CD14-positive monocyte (primary cell): Measurements from ENCODE around the gene STX3. TPM values are rescaled to one million over a fixed set of nuclear protein-coding genes. Genes with fewer than 3 reads are reported as not detected.
A peak's percentile ranks its signal among the peaks of the same experiment; 100 is the strongest.

Experiments used
- DNase-seq, 3 donors: peaks; one replicate each; pipeline ENCODE4 v3.0.0-alpha.2; 2011 to 2022
- H2AFZ ChIP-seq: 2 replicates; pipeline ENCODE4 v1.6.0; 2012; ENCODE audit warnings: mild to moderate bottlenecking, low read depth, low read length, inconsistent platforms; ENCODE audit not compliant: insufficient read depth, poor library complexity, severe bottlenecking
- H3K27ac ChIP-seq, 2 donors: 1 replicate in 1 of 2; 2 replicates in 1 of 2; pipeline ENCODE4 v1.5.1; 2012 to 2013; ENCODE audit warnings: low read length in 2 of 2, control low read depth in 1 of 2, inconsistent platforms in 1 of 2, low read depth in 1 of 2, mild to moderate bottlenecking in 1 of 2
- H3K27me3 ChIP-seq, 2 donors: one replicate each; pipeline versions ENCODE4 v1.6.0 to v1.6.1; 2011 to 2013; ENCODE audit warnings: low read length in 2 of 2; ENCODE audit not compliant: control insufficient read depth in 2 of 2, insufficient read depth in 2 of 2
- H3K36me3 ChIP-seq, 2 donors: replicated peaks in 1 of 2; 1 replicate in 1 of 2; 2 replicates in 1 of 2; pipeline versions ENCODE4 v1.5.1 to v1.6.1; 2012 to 2013; ENCODE audit warnings: low read length in 2 of 2, control low read depth in 1 of 2, inconsistent platforms in 1 of 2, mild to moderate bottlenecking in 1 of 2; ENCODE audit not compliant: insufficient read depth in 2 of 2, control insufficient read depth in 1 of 2
- H3K4me1 ChIP-seq, 2 donors: 1 replicate in 1 of 2; 2 replicates in 1 of 2; pipeline versions ENCODE4 v1.5.1 to v1.6.1; 2012 to 2013; ENCODE audit warnings: low read length in 2 of 2, control low read depth in 1 of 2, inconsistent platforms in 1 of 2, mild to moderate bottlenecking in 1 of 2, moderate library complexity in 1 of 2; ENCODE audit not compliant: insufficient read depth in 2 of 2, control insufficient read depth in 1 of 2
- H3K4me2 ChIP-seq: replicated peaks from 2 replicates; pipeline ENCODE3; 2012; ENCODE audit warnings: low read length, moderate library complexity, mild to moderate bottlenecking; ENCODE audit not compliant: poor library complexity, severe bottlenecking; ENCODE audit errors: extremely low read depth
- H3K4me3 ChIP-seq, 3 experiments: fragments of 200-600 bp in 1 of 3; sonication (generic) in 1 of 3; replicated peaks in 1 of 3; 1 replicate in 2 of 3; 2 replicates in 1 of 3; pipeline ENCODE4 v1.5.1; 2011 to 2013; ENCODE audit warnings: low read length in 3 of 3, mild to moderate bottlenecking in 3 of 3, control low read depth in 2 of 3, low read depth in 2 of 3, inconsistent platforms in 1 of 3, moderate library complexity in 1 of 3
- H3K79me2 ChIP-seq: 2 replicates; pipeline ENCODE4 v1.6.0; 2012; ENCODE audit warnings: mild to moderate bottlenecking, control low read depth, inconsistent platforms, low read length, moderate library complexity; ENCODE audit not compliant: insufficient read depth
- H3K9ac ChIP-seq: 2 replicates; pipeline ENCODE4 v1.6.0; 2017; ENCODE audit warnings: low read length, mild to moderate bottlenecking; ENCODE audit not compliant: insufficient read depth, poor library complexity, severe bottlenecking
- H3K9me3 ChIP-seq, 2 donors: replicated peaks in 1 of 2; 1 replicate in 1 of 2; 2 replicates in 1 of 2; pipeline versions ENCODE4 v1.5.1 to v1.6.1; 2012 to 2013; ENCODE audit warnings: low read length in 2 of 2, control low read depth in 1 of 2; ENCODE audit not compliant: control insufficient read depth in 1 of 2, insufficient read depth in 1 of 2
- H4K20me1 ChIP-seq: 2 replicates; pipeline ENCODE4 v1.6.0; 2012; ENCODE audit warnings: mild to moderate bottlenecking, low read length, control low read depth, moderate library complexity; ENCODE audit not compliant: insufficient read depth
- H3K27ac Mint-ChIP-seq, 7 donors: one replicate each; pipeline ENCODE4 v1.8.0; 2020; ENCODE audit warnings: mild to moderate bottlenecking in 7 of 7, mixed read lengths in 7 of 7, moderate library complexity in 6 of 7, inconsistent platforms in 2 of 7
- H3K27me3 Mint-ChIP-seq, 3 donors: one replicate each; pipeline ENCODE4 v1.8.0; 2021 to 2022; ENCODE audit warnings: low read depth in 3 of 3, mild to moderate bottlenecking in 3 of 3, mixed read lengths in 3 of 3, moderate library complexity in 3 of 3, inconsistent platforms in 1 of 3
- H3K36me3 Mint-ChIP-seq, 2 donors: one replicate each; pipeline ENCODE4 v1.8.0; 2020; ENCODE audit warnings: mixed read lengths in 2 of 2, inconsistent platforms in 1 of 2, mild to moderate bottlenecking in 1 of 2
- H3K4me1 Mint-ChIP-seq: one replicate; pipeline ENCODE4 v1.8.0; 2020; ENCODE audit warnings: mild to moderate bottlenecking, mixed read lengths
- H3K4me3 Mint-ChIP-seq, 2 donors: one replicate each; pipeline ENCODE4 v1.8.0; 2020; ENCODE audit warnings: mild to moderate bottlenecking in 2 of 2, mixed read lengths in 2 of 2, moderate library complexity in 1 of 2
- H3K9me3 Mint-ChIP-seq, 7 donors: one replicate each; pipeline ENCODE4 v1.8.0; 2020 to 2022; ENCODE audit warnings: mixed read lengths in 7 of 7, mild to moderate bottlenecking in 6 of 7, moderate library complexity in 6 of 7, inconsistent platforms in 2 of 7
- WGBS: methylation state at CpG from one replicate; pipeline ENCODE4 v1.1.5; 2013; ENCODE audit warnings: missing lambda C conversion rate; ENCODE audit not compliant: insufficient coverage; 5-methylcytosine and 5-hydroxymethylcytosine counted together
- intact Hi-C, 2 donors: fragments of 100-400 bp; cut with micrococcal nuclease; formaldehyde crosslinking; loops; one replicate each; pipeline versions ENCODE4 v1.15.0 to v1.15.1; 2023
- polyA plus RNA-seq, 3 donors: library from polyadenylated mRNA; depleted of rRNA in 1 of 3; unstranded in 2 of 3; stranded (reverse) in 1 of 3; fragments of 300-500 nt in 2 of 3; fragments of >200 nt in 1 of 3; fragmentation: Illumina TruSeq in 2 of 3; gene quantifications; 1 replicate in 2 of 3; 2 replicates in 1 of 3; pipeline ENCODE4 v1.2.3, GENCODE V29; 2012 to 2021
- TF ChIP-seq, protein P1 (sequence below): fragments of 200-600 bp; IDR thresholded peaks from one replicate; pipeline ENCODE4 v1.8.0; 2022; ENCODE audit warnings: antibody characterized with exemption, mild to moderate bottlenecking

STX3 gene
- polyA plus RNA-seq, 3 donors, result 22.4 to 50.9 (median 25.4) TPM

DNA sequence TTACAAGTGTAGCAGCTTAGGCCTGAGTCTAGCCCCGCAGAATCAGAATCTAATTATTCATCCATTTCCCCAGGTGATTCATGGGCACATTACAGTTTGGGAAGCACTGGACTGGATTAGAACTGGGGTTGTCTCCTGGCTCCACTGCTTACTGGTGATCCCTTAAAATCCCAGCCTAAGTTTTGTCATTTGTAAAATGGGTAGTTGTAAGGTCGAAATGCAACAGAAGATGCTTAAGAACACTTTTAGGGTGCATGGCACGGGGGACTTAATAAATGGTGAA, 1.3 kb downstream of the STX3 start:
- Histone ChIP-seq H4K20me1 (peaks cover 56% of the 10 kb centered on the region), H3K27ac (peak overlapping the region in 1 of 2 donors; percentile 87), H3K9ac (no peak overlapping the region), H3K4me1 (peaks cover 31 to 38% of the 10 kb centered on the region in 2 donors), H3K36me3 (peaks cover 0 to 33% of the 10 kb centered on the region in 2 donors), H3K9me3 (no peaks in the 10 kb centered on the region), H3K79me2 (peaks cover 61% of the 10 kb centered on the region), H3K27me3 (no peaks in the 10 kb centered on the region), H3K4me3 (peak overlapping the region in 2 of 3 experiments; percentile 82 to 94), H2AFZ (no peak overlapping the region), H3K4me2 (peak overlapping the region; percentile 99)
- peaks cover 47% of the 10 kb centered on the region for H3K4me1 Mint-ChIP-seq
- H3K36me3 Mint-ChIP-seq, result peaks cover 31 to 41% of the 10 kb centered on the region in 2 donors
- peak in 2 of 3 donors; percentile 32 to 56 for DNase-seq
- peak overlapping the region; percentile 90 to 96 for H3K4me3 Mint-ChIP-seq
- WGBS, result 13% methylated on average over 2 of the region's 3 CpGs
- H3K9me3 Mint-ChIP-seq, result no peaks in the 10 kb centered on the region
- intact Hi-C loops, result loop anchor here (10.0 kb wide), 1 partner anchor 92 kb away; the partner anchor contains the start of gene PATL1 (in 2 of the 2)
- peak overlapping the region; percentile 86 to 95 (median 92) for H3K27ac Mint-ChIP-seq
- TF ChIP-seq, protein P1, sequence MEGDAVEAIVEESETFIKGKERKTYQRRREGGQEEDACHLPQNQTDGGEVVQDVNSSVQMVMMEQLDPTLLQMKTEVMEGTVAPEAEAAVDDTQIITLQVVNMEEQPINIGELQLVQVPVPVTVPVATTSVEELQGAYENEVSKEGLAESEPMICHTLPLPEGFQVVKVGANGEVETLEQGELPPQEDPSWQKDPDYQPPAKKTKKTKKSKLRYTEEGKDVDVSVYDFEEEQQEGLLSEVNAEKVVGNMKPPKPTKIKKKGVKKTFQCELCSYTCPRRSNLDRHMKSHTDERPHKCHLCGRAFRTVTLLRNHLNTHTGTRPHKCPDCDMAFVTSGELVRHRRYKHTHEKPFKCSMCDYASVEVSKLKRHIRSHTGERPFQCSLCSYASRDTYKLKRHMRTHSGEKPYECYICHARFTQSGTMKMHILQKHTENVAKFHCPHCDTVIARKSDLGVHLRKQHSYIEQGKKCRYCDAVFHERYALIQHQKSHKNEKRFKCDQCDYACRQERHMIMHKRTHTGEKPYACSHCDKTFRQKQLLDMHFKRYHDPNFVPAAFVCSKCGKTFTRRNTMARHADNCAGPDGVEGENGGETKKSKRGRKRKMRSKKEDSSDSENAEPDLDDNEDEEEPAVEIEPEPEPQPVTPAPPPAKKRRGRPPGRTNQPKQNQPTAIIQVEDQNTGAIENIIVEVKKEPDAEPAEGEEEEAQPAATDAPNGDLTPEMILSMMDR, result no peak
- no peaks in the 10 kb centered on the region for H3K27me3 Mint-ChIP-seq

DNA sequence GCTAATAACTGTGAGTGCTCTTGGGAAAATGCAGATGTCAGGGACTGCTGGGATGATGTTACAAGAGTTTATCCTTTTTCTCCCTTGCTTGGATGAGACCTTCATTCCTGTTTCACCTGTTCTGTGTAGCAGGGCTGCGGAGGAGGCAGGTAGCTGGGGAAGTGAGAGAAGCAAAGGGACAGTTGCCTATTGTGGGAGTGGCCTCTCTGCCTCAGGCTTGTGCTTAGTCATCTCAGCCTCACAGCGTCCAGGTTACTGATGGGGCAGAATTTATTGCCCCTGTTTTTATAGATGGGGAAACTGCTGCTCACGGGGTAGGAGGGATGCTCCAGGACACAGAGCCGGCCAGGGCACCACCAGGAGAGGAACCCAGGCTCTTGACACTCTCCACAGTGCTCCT, 1.7 kb downstream of the STX3 start:
- H3K27ac Mint-ChIP-seq, result peak overlapping the region; percentile 41 to 95 (median 91)
- peak overlapping the region; percentile 90 to 96 for H3K4me3 Mint-ChIP-seq
- peaks cover 49% of the 10 kb centered on the region for H3K4me1 Mint-ChIP-seq
- Histone ChIP-seq H3K79me2 (peaks cover 65% of the 10 kb centered on the region), H3K4me2 (peak overlapping the region; percentile 99), H3K4me1 (peaks cover 31 to 40% of the 10 kb centered on the region in 2 donors), H3K9me3 (no peaks in the 10 kb centered on the region), H3K27ac (peak overlapping the region in 1 of 2 donors; percentile 87), H3K9ac (no peak overlapping the region), H2AFZ (no peak overlapping the region), H3K27me3 (no peaks in the 10 kb centered on the region), H4K20me1 (peaks cover 59% of the 10 kb centered on the region), H3K4me3 (peak overlapping the region in 2 of 3 experiments; percentile 82 to 94), H3K36me3 (peaks cover 0 to 33% of the 10 kb centered on the region in 2 donors)
- H3K36me3 Mint-ChIP-seq, result peaks cover 32 to 43% of the 10 kb centered on the region in 2 donors
- no peaks in the 10 kb centered on the region for H3K9me3 Mint-ChIP-seq
- no peaks in the 10 kb centered on the region for H3K27me3 Mint-ChIP-seq
- WGBS, result 0% methylated on average over 2 of the region's 4 CpGs
- TF ChIP-seq, protein P1, result no peak
- intact Hi-C loops, result loop anchor here (10.0 kb wide), 1 partner anchor 92 kb away; the partner anchor contains the start of gene PATL1 (in 2 of the 2)
- peak in 2 of 3 donors; percentile 58 to 67 for DNase-seq
